Activated CD8-positive, alpha-beta memory T cell treated with anti-CD3 and anti-CD28 coated beads, Interleukin-2, amount 50 U/mL, for 24 hours (primary cell): ENCODE data around the gene REXO1.

Experiments used
- DNase-seq: peaks from one replicate; pipeline ENCODE4 v3.0.0-alpha.2; 2020; ENCODE audit errors: extremely low read depth

Gene REXO1

GRCh38 chr19:1860821-1861598, 12.7 kb upstream of the REXO1 start:
- DNase-seq = no peak

DNA sequence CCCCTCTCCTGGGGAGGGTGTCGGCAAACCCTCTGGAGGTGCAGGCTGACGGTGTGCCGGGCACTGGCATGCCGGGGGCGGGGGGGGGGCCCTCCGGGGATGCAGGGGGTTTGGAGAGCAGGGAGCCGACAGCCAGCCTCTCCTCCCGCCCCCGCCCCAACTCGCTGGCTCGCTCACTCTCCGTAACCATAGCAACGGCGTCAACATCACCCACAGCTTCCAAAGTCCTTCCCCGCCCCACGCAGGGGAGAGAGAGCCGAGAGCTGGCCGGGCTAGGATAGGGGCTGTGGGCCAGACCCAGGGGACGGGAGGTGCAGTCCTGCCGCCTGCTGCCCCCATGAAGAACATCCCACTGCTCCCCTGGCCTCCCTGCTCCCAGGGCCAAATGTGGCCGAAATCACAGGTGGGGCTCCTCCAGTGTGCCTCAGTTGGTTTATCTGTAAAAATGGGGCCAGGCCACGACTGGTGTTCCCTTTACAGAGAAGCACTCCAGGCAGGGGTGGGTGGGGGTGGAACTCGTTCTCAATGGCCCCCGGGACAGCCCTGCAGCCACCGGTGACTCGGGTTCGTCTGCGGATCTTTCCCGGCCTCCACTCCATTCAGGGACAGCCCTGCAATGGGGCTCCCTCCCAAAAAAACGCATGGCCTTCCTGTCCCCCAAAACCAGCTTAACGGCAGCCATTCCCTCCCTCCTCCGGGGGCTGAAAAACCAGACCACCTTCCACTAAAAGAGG, 11.9 kb upstream of the REXO1 start:
- DNase-seq = no peak

DNA sequence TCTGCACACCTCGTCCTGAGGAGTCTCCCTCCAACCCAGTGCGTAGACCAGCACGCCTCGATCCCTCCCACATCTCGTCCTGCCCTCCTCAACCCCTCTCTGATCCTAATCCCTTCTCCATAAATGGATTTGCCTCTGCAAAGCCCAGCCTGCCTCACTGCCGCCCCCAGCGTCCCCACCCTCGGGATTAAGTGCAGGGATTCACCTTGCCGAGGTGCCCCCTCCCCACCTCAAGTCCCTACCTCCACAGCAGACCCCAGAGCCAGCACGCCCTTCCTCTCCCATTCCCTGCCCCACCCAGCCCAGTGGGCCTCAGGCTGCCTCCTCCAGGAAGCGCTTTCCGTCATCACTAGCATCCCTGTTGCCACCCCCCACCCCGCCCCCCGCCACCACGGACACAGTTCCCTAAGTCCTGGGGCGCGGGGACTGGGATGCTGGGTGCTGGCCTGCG, 11.1 kb upstream of the REXO1 start:
- DNase-seq = no peak

- DNase-seq = no peak
Measured at GRCh38 chr19:1858412-1859081, 10.3 kb upstream of the REXO1 start.

DNA sequence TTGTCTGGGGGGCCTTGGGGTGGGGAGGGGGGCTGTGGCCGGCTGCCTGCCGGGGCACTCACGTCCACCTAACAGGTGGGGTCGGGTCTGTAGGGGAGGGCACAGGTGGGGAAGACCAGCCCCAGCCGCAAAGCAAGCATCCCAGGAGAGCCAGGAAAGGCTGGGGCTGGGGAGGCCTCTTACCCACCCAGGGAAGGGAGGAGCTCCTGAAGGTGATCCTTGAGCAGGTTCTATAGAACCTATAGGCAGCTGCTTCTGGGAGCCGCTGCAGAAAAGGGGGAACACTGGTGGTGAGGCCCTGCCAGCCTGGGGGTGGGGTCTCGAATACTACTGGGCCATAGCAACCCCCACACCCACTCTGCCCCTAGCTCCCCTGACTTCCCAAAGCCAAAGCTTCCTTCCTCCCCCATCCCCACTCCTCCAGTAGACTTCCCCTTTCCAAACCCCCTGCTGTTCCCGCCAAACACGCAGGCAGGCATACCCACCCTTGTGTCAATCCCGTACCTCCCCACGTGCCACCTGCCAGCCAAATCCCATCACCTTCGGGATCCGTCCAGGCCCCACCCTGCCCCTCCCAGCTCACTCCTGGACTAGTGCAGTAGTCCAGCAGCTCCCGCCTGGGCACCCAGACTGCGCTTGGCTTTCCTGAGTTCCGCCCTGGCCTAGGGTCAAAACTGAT, 9.5 kb upstream of the REXO1 start:
- DNase-seq = no peak

- DNase-seq = no peak
Measured at GRCh38 chr19:1856698-1857603, 8.7 kb upstream of the REXO1 start.

DNA sequence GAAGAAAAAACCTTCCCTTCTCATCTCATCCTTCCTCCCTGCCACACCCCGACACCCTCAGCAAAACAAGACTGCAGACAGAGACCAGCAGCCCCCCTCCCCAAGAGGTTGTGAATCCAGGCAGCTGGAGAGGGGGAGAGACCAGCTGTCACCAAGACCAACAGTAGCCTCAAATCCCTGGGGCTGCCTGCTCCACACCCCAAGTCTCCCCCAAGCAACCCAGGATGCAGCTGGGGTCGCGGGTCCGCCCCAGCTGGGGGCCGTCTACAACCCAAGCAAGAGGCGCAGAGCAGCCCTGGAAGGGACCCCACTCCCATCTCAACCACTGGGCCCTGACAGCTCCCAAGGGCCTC, 8.0 kb upstream of the REXO1 start:
- no peak for DNase-seq

DNA sequence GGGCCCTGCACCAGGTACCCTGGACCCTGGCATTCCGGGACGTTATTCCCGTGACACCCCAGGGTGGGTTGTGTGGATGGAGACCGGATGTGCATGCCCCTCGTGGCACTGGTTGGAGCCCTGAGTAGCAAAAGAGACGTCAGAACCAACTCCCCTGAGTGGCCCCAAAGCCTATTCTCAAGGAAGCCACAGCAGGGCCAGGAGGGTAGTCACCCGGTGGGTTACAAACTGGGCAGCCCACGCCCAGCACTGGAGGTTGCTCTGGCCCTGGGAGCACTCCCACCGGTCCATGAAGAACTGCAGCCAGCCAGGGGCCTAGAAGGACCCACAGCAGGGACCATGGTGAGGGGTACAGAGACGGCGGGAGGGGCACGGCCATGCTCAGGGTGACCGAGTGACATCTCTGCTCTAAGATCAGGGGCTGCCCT, 7.6 kb upstream of the REXO1 start:
- DNase-seq = no peak

GRCh38 chr19:1855040-1855827, 7.0 kb upstream of the REXO1 start:
- no peak for DNase-seq

DNA sequence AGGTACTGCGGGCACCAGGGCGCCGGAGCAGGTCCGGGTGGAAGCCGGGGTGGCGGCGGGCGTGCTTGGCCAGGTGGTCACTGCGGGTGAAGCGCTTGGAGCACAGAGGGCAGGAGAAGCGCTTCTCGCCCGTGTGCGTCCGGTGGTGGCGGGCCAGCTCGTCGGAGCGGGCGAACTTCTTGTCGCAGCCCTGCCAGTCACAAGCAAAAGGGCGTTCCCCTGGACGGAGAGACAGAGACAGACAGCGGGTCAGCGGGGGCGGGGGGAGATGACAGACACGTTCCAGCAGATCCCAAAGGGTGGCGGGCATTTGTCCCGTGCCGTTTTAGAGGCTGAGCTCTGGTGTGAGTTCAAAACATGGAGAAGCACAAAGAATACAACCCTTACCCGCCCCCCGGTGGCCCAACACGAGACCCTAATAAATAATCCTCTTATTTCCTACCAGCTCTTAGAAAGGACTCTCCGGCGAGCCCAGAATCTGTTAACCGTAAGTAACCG, 6.3 kb upstream of the REXO1 start:
- no peak for DNase-seq

GRCh38 chr19:1854039-1854541, 5.8 kb upstream of the REXO1 start:
- no peak for DNase-seq

DNA sequence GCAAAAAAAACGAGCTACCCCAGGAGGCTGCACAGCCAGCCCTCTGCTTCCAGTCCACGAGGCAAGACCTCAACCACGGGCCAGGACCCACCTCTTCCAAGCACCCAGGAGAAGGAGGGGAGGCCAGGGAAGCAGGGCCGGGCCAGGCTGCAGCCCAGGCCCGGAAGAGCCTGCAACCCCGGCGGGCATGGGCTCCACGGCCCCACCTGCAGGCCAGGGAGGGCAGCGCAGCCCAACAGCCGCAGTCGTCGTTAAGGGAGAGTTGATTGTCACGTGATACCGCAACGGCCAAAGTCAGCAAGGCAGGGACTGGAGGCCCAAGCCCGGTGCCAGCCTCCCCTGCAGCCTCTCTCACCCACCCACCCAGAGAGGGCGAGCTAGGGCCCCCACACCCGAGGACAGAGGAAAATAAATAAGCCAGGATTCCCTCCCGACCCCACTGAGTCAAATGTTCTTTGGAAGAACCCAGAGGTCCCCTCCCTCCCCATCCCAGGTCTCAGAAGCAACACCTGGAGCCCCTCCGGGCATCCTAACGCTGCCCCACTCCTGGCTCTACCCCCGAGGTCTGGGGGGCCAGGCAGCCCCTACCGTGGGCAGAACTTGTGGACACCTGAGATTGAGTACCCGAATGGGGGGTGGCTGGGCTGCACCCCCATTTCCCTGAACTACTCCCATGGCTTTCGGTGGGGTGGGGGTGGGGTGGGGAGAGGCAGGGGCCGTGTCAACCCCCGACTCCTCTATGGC, 5.2 kb upstream of the REXO1 start:
- DNase-seq = peak; percentile 53

GRCh38 chr19:1852581-1853128, 4.4 kb upstream of the REXO1 start:
- no peak for DNase-seq

- no peak for DNase-seq
Measured at GRCh38 chr19:1851654-1852580, 3.6 kb upstream of the REXO1 start.

DNA sequence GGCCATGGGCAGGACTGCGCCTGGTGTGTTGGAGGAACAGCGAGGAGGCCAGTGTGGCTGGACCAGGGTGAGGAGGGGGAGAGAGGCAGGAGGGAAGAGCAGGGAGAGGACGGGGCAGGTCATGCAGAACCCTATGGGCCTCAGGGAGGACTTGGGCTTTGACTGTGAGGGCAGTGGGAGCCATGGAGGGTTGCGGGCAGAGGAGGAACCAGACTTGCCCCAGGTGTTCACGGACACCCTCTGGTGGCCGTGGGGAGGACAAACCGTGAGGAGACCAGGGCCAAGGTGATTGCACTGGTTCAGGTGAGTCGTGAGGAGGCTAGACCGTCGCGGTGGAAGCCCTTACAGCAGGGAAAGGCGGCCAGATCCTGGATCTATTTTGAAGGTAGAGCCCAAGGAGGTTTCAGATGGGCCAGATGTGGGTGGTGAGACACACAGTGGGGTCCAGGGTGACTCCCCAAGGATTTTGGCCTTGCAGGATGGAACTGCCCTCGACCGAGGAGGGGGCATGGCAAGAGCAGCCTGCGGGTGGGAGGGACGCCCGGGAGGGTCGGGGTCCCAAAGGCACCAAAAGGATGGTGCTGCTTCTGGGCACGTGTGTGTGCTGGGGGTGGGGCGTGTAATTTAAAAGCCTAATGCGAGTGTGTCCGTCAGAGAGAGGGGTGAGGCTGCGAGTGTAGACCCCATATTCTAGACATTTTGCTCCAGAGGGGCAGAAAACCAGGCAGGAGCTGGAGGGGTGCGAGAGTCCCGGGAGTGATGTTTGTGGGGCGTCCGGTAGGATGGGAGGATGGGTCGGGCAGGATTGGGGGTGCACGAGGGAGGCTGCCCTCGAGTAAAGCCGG, 2.7 kb upstream of the REXO1 start:
- no peak for DNase-seq

GRCh38 chr19:1849886-1850398, 1.7 kb upstream of the REXO1 start:
- DNase-seq = no peak

- DNase-seq = no peak
Measured at GRCh38 chr19:1849132-1849474, 820 bp upstream of the REXO1 start.
